HepG2 (cell line): Measurements from ENCODE around the gene USP1. TPM values are rescaled to one million over a fixed set of nuclear protein-coding genes. Genes with fewer than 3 reads are reported as not detected.

Source experiments
- polyA plus RNA-seq, 8 experiments: library from polyadenylated mRNA; depleted of rRNA in 3 of 8; stranded (reverse) in 7 of 8; unstranded in 1 of 8; fragments of >200 nt; fragmentation: Illumina TruSeq in 4 of 8; extraction: Trizol in 4 of 8; gene quantifications; 2 replicates each; pipeline versions ENCODE4 v1.2.1 to v1.2.3, GENCODE V29; 2011 to 2016; ENCODE audit warnings: low read depth in 4 of 8, missing spikeins in 1 of 8, mixed read lengths in 1 of 8; ENCODE audit not compliant: insufficient read depth in 1 of 8
- total RNA-seq, 5 experiments: library from RNA; depleted of rRNA; stranded (reverse); fragments of >200 nt; fragmentation: Illumina TruSeq; extraction: Trizol; gene quantifications; 2 replicates each; pipeline ENCODE4 v1.2.3, GENCODE V29; 2016; ENCODE audit warnings: low read depth in 1 of 5

The USP1 gene
- total and polyA plus RNA-seq, 2 of the 13 experiments (the other 11 are each of a cell fraction or from before 2014, with no cell fraction given), result 9.0 to 64.6 TPM

Other genes with a start within 250 kb of the USP1 start
- not detected in 2 replicates for gene L1TD1, start 242.2 kb upstream of the USP1 start, total RNA-seq (2016; rRNA removed; fragmentation: Illumina TruSeq; extraction: Trizol)
- gene L1TD1, start 242.2 kb upstream of the USP1 start, polyA plus RNA-seq (2011; rRNA removed), result not detected in 2 replicates
- 25.7 and 28.8 TPM in 2 replicates for gene KANK4, start 117.6 kb upstream of the USP1 start, total RNA-seq (2016; rRNA removed; fragmentation: Illumina TruSeq; extraction: Trizol)
- gene KANK4, start 117.6 kb upstream of the USP1 start, polyA plus RNA-seq (2011; rRNA removed), result 10.9 and 16.1 TPM in 2 replicates
- 0.22 and 0.51 TPM in 2 replicates for gene ANGPTL3, start 160.5 kb downstream of the USP1 start, total RNA-seq (2016; rRNA removed; fragmentation: Illumina TruSeq; extraction: Trizol)
- gene ANGPTL3, start 160.5 kb downstream of the USP1 start, polyA plus RNA-seq (2011; rRNA removed), result 0.40 and 1.3 TPM in 2 replicates